Brain microvascular endothelial cell (primary cell): ENCODE results near the gene PHF21B.

ENCODE experiments used
- DNase-seq: peaks from one replicate; pipeline ENCODE4 v3.0.0-alpha.2; 2020
- H3K27ac ChIP-seq: fragments of 250-450 bp; sonication (Bioruptor Pico); 2 replicates; pipeline ENCODE4 v1.5.1; 2020; ENCODE audit warnings: mild to moderate bottlenecking, moderate library complexity
- H3K27me3 ChIP-seq: fragments of 250-450 bp; sonication (Bioruptor Pico); replicated peaks from 2 replicates; pipeline ENCODE4 v1.5.1; 2020; ENCODE audit warnings: mild to moderate bottlenecking
- H3K36me3 ChIP-seq: fragments of 250-450 bp; sonication (Bioruptor Pico); replicated peaks from 2 replicates; pipeline ENCODE4 v1.5.1; 2020; ENCODE audit warnings: mild to moderate bottlenecking
- H3K4me3 ChIP-seq: 2 replicates; pipeline ENCODE4 v1.5.1; 2011; ENCODE audit warnings: low read depth, mild to moderate bottlenecking, control low read depth, low read length, moderate library complexity
- CTCF ChIP-seq: IDR thresholded peaks from 2 replicates; pipeline ENCODE4 v1.5.1; 2011; ENCODE audit warnings: low read depth, mild to moderate bottlenecking, moderate library complexity, low read length, control low read depth, inconsistent platforms; ENCODE audit errors: missing control alignments
- in situ Hi-C: cut with HindIII; loops from 2 replicates; pipeline ENCODE4 v1.10.0; 2017; ENCODE audit warnings: low sequenced_read_pairs, low pct_ligation_motif_present

The PHF21B gene

GRCh38 chr22:44838316-44839016, 171.3 kb downstream of the PHF21B start:
- no peaks in the 10 kb centered on the region for H3K36me3 ChIP-seq
- H3K27me3 ChIP-seq: no peaks in the 10 kb centered on the region
- TF ChIP-seq CTCF: no peak
- DNase-seq: no peak
- no peak overlapping the region for H3K4me3 ChIP-seq
- in situ Hi-C loops: no loop called here
- no peak overlapping the region for H3K27ac ChIP-seq

DNA sequence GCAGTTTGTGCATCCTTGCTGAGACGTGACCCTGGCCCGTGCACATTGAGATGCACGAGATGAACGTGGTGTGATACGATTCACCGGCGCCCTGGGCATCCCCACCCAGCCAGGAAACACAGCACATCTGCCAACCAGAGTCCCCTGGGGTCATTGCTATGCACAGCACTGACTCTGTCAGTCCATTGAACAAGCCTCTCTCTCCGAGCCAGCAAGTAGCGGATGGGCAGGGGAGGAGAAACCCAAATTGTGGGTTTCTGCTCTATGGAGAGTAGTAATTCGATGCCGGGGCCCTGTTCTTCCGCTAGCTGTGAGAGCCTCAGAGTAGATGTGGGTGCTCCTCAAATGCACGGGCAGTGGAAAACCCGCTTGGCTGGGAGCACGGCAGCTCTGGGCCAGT, 172.3 kb downstream of the PHF21B start:
- no peaks in the 10 kb centered on the region for H3K36me3 ChIP-seq
- H3K27ac ChIP-seq: no peak overlapping the region
- in situ Hi-C loops: no loop called here
- no peaks in the 10 kb centered on the region for H3K27me3 ChIP-seq
- TF ChIP-seq CTCF: no peak
- no peak overlapping the region for H3K4me3 ChIP-seq
- no peak for DNase-seq

DNA sequence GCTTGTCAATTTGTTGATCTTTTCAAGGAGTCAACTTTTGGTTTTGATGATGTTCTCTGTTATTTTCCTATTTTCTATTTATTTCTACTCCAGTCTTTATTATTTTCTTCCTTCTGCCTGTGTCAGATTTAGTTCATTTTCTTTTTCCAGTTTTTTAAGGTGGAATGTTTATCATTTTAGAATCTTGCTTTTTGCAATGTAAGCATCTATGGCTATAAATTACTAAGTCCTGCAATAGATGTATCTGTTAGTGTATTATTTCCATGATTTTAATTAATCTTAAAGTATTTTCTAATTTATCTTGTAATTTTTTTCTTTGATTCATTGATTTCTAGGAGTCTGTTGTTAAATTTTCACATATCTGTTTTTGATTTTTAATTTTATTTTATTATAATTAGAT, 175.7 kb downstream of the PHF21B start:
- no peaks in the 10 kb centered on the region for H3K27me3 ChIP-seq
- no peak for TF ChIP-seq CTCF
- H3K27ac ChIP-seq: no peak overlapping the region
- no peaks in the 10 kb centered on the region for H3K36me3 ChIP-seq
- DNase-seq: no peak
- no peak overlapping the region for H3K4me3 ChIP-seq
- in situ Hi-C loops: no loop called here

GRCh38 chr22:44831885-44832284, 177.9 kb downstream of the PHF21B start:
- DNase-seq: no peak
- no peak for TF ChIP-seq CTCF
- in situ Hi-C loops: no loop called here
- H3K36me3 ChIP-seq: no peaks in the 10 kb centered on the region
- H3K27me3 ChIP-seq: no peaks in the 10 kb centered on the region
- H3K4me3 ChIP-seq: no peak overlapping the region
- H3K27ac ChIP-seq: no peak overlapping the region
